GOT3 (cell line): ENCODE data around the gene SERPINB5.

Experiments used
- DNase-seq: peaks from one replicate; lab custom pipeline; 2025; ENCODE audit warnings: mixed read lengths; lab: John Stamatoyannopoulos, UW

The SERPINB5 gene

DNA sequence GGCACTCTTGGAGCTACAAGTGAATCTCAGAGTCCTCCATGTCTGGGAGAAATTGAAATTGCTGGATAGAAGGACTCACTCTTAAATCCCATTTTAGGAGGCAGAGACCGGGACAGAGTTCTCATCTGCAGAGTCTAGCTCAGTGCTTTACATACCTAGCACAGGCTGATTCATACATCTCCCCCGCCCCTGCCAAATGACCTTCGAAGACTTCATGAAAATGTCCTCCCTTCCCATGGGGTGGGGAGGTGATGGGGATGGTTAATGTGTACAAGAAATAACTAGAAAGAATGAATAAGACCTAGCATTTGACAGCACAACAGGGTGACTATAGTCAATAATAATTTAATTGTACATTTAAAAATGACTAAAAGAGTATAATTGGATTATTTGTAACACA lies 8.2 kb upstream of the SERPINB5 start:
- DNase-seq: no peak

- no peak for DNase-seq
These were observed 6.0 kb upstream of the SERPINB5 start for GRCh38 chr18:63470751-63471150.

DNA sequence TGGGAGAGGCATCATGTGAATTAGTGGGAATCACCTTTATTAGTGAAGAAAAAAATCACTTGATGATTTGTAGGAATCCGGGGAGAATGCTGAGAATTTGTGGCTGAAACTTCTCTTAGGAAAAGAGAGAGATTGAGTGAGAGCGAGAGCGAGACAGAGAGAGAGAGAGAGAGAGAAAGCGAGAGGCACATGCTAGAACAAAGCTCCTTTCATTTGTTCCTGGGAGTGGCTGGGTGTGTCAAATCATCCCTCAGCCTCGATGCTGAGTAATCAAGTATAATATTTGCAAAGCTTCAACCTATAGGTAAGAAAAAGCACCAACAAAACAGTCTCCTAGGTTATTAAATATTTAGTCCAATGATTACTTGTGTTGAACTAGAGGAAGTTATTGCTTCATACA lies 4.4 kb upstream of the SERPINB5 start:
- no peak for DNase-seq

- no peak for DNase-seq
These were observed 442 bp downstream of the SERPINB5 start for GRCh38 chr18:63477200-63477599.

DNA sequence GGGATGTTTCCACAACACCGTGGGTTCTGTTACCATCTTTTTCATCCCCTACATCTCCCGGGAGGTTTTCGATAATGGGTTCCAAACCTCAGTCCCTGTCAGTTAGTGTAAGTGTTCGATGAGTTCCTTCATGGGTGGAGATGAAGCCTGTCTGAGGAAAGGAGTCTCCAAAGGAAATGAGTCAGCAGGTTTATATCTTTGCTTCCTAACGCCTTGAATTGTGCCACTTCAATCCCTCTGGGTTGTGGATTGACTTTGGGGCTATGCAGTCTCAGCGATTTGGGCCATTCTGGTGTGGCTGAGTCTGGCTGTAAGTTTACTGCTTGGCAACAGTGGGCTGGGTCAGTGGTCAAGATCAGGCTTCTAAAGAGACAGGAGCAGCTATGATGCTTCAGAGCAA lies 1.2 kb downstream of the SERPINB5 start:
- DNase-seq: no peak

DNA sequence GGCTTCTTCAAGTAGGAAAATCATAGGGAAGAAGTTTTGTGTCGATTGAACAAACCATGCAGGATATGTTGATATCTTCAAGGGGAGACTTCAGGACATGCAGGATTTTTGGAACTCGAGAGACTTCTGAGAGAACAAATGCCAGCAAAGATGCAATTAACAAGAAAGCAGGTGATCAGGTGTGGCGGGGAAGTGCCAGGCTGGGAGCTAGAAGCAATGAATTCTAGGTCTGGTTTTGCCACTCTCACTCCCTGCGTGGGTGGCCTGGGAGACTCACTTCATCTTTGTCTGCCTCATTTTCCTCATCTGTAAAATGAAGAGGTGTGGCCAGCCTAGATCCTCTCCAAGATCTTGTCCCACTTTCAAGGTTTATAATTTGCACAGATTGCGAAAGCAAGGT lies 3.1 kb downstream of the SERPINB5 start:
- DNase-seq: no peak

GRCh38 chr18:63480476-63480875 lies 3.7 kb downstream of the SERPINB5 start:
- DNase-seq: no peak

GRCh38 chr18:63480915-63481314 lies 4.2 kb downstream of the SERPINB5 start:
- DNase-seq: no peak

DNA sequence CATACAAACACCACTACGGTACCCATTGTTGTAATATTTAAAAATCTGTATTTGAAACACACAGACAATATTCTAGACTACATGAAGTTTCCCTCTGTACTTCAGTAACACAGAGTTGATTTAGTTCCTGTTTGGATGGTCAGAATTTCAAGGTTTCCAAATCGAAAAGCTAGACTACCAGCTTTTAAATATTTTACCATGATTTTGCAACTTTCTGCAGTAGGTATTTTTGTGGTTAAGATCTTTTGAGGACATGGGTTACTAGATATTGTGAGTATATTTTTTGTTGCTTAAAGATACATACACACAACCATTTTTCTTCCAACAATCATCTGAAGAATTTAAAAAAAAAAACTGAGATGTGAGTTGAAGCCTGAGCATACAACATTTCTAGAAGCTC lies 10.9 kb downstream of the SERPINB5 start:
- DNase-seq: no peak

DNA sequence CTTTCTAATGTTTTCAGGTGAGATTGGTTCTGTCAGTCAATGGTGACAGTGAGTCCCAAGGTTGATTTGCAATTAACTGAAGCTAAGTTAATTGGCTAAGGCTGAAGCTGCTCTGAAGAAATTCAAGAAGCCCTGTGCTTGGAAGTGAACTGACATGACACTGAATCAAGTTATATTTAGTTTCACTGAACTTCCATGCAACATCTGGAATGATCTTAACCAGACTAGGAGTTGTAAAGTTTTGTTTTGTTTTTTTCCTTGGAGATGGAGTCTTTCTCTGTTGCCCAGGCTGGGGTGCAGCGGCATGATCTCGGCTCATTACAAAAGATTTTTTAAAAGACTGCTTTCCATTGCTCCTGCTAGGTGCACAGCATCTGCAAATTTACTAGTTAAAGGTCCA lies 11.4 kb downstream of the SERPINB5 start:
- DNase-seq: no peak

GRCh38 chr18:63492851-63493250 lies 16.1 kb downstream of the SERPINB5 start:
- no peak for DNase-seq

DNA sequence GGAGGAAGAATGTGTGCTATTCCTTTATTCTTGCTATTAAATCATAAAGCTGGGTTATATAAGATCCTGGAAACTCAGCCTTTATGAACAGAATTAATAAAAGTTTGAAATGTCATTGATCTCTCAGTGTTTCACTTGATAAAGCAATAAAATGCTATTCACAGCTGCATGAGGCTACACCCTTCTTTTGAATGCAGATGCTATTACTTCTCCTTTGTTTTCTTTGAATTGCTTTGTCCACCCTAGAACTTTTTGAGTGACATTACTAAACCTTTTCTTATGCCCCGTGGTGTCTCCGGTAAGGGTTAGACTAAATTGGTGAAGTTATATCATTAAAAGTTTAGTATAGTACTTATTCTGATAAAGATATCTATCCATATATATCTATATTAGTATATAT lies 18.9 kb downstream of the SERPINB5 start:
- no peak for DNase-seq

- no peak for DNase-seq
These were observed 29.0 kb downstream of the SERPINB5 start for GRCh38 chr18:63505566-63506335.

DNA sequence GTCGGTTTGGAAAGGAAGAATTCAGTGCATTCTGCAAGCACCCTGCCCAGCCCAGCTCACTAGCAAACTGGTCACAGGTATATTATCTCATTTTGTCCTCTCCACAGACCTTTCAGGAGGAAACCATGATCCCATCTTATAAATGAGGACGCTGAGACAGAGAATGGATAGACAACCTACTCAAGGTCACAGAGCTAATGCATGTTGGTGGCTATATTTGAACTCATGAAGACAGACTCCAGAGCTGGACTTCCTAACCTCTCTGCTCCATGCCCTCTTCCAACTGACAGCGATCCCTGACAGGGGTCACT lies 29.5 kb downstream of the SERPINB5 start:
- DNase-seq: no peak

GRCh38 chr18:63508596-63508995 lies 31.8 kb downstream of the SERPINB5 start:
- DNase-seq: no peak

DNA sequence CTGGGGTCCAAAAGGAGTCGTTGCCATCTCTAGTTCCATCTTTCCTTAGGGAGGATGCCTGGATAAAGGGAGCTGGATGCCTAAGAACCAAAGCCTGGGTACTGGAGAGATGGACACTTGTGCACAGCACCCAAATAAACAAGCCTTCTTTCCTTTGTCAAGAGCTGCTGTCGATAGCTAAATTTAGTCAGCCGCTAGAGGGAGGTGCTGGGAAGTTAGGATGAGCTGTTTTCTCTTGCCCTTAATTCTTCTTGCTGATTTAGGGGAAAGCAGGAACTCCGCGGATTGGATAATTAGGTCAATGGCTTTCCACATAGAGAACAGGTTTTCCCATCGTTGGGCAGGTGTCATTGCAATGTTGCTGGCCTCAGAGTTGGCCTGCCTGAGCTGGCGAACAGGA lies 34.5 kb downstream of the SERPINB5 start:
- DNase-seq: no peak

DNA sequence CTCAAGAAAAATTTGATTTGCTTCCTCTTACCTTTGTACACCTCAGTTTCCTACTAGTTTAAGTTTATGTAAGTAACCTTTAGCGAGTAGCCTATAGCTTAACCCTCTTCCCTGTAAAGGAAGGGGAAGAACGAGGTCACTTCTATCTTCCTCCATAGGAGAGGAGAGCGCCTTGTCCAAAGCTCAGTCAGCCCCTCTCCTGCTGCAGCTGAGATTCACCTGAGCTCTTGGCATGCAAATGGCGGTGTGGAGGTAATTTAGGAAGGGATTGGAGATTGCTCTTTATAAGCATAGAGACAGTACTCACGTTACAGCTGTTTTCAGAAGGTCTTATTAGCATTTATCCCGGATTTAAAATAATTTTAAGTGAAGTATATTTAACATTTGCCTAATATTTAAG lies 37.6 kb downstream of the SERPINB5 start:
- DNase-seq: no peak

- DNase-seq: no peak
These were observed 38.3 kb downstream of the SERPINB5 start for GRCh38 chr18:63514888-63515678.

DNA sequence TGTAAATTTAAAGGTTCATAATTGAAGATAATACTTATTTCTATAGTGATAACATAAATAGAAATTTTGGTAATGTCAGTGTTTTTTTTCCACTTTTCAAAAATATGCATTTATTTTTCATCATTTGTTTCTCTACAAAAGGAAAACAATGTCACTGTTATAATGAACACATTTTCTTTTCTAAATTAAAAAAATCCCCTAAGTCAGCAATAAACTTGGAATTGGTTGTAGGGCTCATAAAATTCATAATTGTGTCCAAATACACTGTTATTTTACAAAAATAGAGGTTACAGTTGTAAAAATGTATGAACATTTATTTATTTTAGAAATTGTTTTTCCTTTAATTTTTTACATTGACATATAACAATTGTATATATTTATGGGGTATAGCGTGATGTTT lies 39.0 kb downstream of the SERPINB5 start:
- no peak for DNase-seq

- no peak for DNase-seq
These were observed 41.6 kb downstream of the SERPINB5 start for GRCh38 chr18:63518178-63519012.

DNA sequence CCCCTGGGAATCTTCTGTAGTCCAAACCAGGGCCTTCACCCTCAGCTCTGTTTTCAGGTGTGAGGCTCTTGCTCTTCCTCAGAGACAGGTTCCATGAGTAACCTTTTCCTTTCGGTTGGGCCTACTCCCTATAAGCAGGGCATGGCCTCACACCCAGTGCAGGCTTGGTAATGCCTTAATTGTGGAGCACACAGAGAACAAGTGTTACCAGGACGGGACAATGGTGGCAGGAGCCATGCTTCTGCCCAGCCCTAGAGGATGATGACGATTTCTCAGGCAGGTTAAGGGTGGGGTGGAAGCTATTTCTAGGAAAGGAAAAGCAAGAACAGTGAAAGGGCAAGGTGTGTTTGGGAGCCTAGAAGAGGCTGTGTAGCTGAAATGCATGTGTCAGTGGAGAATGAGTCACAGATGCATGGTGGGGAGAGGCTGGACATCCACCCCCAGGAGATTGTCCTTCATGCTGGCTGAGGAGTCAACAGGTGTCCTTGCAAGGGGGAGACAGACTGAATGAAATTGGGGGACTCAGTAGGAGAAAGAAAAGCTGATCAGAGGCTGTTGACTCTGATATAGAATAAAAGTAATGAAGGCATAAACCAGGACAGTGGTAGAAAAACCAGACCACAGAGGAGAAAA lies 43.4 kb downstream of the SERPINB5 start:
- DNase-seq: no peak

DNA sequence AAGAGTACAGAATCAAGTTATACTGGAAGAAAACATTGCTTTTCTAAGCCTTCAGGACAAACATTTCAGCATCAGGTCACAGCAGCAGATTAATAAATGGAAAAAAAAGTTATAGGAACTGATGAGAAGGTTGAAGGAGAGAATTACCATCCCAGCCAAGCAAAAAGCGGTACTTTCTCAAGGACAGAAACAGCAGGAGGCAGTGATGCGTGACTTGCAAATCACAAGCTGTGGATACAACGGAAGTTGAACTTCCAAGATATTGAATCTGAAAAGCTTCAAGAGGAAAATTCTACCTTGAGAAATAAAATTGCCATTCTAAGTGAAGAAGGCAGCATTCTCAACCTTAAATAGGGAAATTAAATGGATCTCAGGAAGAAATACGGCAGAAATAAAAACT lies 46.9 kb downstream of the SERPINB5 start:
- no peak for DNase-seq
